Measurements from ENCODE around the gene ERGIC1.

ERGIC1 gene

DNA sequence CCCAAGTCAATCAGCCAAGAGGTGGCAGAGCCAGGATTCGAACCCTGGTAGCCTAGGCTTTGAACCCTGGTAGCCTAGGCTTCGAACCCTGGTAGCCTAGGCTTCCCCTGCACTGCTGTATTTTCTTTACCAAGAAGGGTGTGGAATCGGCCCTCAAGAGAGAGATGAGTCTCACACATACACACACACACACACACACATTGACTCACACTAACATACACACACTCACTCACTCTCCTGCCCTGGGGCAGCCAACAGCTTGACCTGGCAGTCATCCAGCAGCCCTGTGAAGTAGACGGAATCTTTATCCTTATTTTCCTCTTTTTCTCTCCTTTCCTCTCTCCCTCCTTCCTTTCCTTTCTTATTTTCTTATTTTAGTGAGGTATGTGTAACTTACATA lies 69.7 kb downstream of the ERGIC1 start:
- peak; percentile 92 for DNase-seq (ENCODE audit: low read depth)
- no peak overlapping the region for H3K4me3 ChIP-seq (replicated peaks; ENCODE audit: low read depth, low read length)
- TF ChIP-seq, protein P1, sequence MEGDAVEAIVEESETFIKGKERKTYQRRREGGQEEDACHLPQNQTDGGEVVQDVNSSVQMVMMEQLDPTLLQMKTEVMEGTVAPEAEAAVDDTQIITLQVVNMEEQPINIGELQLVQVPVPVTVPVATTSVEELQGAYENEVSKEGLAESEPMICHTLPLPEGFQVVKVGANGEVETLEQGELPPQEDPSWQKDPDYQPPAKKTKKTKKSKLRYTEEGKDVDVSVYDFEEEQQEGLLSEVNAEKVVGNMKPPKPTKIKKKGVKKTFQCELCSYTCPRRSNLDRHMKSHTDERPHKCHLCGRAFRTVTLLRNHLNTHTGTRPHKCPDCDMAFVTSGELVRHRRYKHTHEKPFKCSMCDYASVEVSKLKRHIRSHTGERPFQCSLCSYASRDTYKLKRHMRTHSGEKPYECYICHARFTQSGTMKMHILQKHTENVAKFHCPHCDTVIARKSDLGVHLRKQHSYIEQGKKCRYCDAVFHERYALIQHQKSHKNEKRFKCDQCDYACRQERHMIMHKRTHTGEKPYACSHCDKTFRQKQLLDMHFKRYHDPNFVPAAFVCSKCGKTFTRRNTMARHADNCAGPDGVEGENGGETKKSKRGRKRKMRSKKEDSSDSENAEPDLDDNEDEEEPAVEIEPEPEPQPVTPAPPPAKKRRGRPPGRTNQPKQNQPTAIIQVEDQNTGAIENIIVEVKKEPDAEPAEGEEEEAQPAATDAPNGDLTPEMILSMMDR (IDR thresholded peaks at IDR 0.05; ENCODE audit: low read length, missing control alignments): no peak

DNA sequence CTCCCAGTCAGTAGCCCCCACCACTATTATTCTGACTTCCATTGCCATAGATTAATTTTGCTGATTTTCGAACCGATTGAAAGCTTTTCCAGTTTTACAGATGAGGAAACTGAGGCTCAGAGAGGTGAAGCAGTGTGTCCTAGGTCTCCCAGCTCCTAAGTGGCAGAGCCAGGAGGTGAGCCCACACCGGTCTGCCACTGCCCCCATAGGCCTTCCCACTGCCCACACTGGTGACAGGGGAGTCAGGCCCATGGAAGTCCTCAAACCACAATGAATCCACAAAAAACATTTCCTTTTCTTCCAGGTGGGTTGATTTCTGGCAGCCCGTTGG lies 70.2 kb downstream of the ERGIC1 start:
- DNase-seq (ENCODE audit: low read depth): no peak
- TF ChIP-seq, protein P1 (IDR thresholded peaks at IDR 0.05; ENCODE audit: low read length, missing control alignments): no peak
- H3K4me3 ChIP-seq (replicated peaks; ENCODE audit: low read depth, low read length): no peak overlapping the region

DNA sequence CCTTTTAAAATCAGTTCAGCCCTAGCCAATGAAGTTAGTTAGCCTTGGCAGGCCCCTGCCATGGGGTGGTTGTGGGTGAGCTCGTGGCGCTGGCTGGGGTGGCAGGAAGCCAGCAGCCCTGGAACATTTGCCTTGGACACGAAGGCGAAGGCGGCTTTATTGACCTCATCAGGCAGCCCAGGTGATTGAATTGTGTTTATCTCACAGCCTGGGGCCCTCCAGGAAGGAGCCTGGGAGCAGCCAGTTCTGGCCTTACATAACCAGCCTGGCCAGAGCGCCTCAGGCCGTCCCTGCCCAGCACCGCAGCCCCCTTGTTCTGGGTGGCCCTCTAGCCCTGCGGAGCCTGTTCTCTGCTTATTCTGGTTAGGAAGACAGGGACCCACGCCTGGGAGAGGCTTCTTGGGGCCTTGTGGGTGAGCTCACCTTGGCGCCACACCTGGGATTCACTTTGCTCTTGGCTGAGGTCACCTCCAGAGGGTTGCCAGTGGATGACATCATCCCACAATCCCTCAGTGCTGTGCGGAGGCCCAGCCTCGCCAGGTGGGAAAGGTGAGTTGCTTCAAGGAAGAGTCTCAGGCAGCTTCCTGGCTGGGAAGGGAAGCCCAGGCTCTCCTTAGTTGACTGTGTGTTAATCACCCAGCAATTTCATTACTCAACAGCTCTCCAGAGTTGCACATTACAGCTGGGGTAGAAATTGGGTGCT lies 70.7 kb downstream of the ERGIC1 start:
- peak; percentile 82 for DNase-seq (ENCODE audit: low read depth)

DNA sequence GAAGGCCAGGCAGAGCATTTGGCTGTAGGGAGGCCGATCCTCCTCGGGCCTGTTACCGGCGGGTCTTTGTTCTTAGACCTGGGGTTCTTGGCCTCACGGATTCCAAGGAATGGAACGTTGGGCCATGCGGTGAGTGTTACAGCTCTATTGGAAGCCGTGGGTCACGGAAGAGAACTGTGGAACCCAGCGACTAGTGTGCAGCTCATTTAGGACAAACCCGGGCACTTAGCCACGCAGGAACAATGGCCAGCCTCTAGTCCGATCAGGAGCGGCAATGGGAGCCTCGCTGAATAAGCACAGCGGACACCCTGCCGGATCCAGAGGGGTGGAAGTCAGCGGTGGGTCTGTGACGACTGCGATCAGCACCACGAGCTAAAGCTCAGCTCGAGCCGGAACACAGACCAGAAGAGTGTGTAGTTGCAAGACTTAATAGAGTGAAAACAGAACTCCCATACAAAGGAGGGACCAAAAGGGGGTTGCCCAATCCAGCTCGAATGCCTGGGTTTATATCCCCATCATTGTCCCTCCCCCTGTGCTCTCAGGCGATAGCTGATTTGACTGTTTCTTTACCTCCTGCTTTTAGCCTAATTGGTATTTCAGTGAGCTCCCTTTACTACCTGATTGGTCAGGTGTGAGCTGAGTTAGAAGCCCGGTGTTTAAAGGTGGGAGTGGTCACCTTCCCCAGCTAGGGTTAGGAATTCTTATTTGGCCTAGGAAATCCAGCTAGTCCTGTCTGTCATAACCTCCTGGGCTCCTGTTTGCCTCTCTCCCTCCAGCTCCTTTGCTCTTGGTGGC lies 71.5 kb downstream of the ERGIC1 start:
- H3K4me3 ChIP-seq (replicated peaks; ENCODE audit: low read depth, low read length): no peak overlapping the region
- TF ChIP-seq, protein P1 (IDR thresholded peaks at IDR 0.05; ENCODE audit: low read length, missing control alignments): no peak
- DNase-seq (ENCODE audit: low read depth): no peak

More for the DNA sequence above, 70.7 kb downstream of the ERGIC1 start:
- TF ChIP-seq, protein P1 (IDR thresholded peaks at IDR 0.05; ENCODE audit: low read length, missing control alignments): no peak
- H3K4me3 ChIP-seq (replicated peaks; ENCODE audit: low read depth, low read length): no peak overlapping the region

DNA sequence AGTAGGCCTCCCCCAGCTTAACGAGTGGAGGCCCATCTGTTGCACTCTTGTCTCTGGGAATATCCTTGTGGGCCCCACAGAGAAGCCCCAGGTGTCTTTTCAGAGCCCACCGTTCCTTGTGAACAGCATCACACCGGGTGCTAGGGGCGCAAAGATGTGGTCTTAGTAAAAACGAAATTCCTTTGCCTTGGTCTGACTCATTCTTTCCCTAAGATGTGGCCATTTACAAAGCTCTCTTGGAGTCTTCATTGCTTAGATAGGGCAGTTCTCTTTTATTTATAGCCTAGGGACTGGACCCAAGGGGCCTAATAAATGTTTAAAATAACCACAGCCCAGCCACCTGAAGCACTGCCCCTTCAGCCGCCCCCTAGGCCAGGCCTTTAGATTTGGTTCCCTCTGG lies 72.4 kb downstream of the ERGIC1 start:
- DNase-seq (ENCODE audit: low read depth): peak; percentile 57
- TF ChIP-seq, protein P1 (IDR thresholded peaks at IDR 0.05; ENCODE audit: low read length, missing control alignments): no peak
- no peak overlapping the region for H3K4me3 ChIP-seq (replicated peaks; ENCODE audit: low read depth, low read length)

DNA sequence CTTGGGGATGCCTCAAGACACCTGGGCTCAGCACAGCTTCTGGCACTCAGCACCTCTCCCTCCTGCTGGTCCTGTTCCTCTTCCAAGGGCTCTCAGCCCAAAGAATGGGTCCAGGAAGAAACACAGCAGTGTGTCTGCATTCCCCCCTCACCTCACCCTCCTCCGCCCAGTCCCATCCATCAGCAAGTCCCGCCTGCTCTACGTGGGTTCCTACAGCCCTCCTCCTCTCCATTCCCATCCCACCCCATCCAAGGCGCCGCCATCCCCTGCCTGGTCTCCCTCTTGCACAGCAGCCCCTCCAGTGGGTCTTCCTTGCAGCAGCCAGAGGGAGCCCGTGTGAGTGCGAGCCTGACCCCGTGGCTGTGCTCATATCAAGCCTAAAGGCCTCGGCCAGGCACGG lies 72.8 kb downstream of the ERGIC1 start:
- no peak overlapping the region for H3K4me3 ChIP-seq (replicated peaks; ENCODE audit: low read depth, low read length)
- TF ChIP-seq, protein P1 (IDR thresholded peaks at IDR 0.05; ENCODE audit: low read length, missing control alignments): no peak
- no peak for DNase-seq (ENCODE audit: low read depth)

All from fibroblast of pulmonary artery (primary cell).